AG09319 (cell line): Measurements from ENCODE around the gene ADAMTS19.

Source experiments
- DNase-seq: peaks from one replicate; pipeline ENCODE4 v3.0.0-alpha.2; 2010; ENCODE audit warnings: low read depth; ENCODE audit errors: extremely low read depth
- CTCF ChIP-seq: IDR thresholded peaks from 2 replicates; pipeline ENCODE4 v1.5.1; 2011; ENCODE audit warnings: low read depth, mild to moderate bottlenecking, inconsistent platforms, low read length, moderate library complexity

The ADAMTS19 gene

DNA sequence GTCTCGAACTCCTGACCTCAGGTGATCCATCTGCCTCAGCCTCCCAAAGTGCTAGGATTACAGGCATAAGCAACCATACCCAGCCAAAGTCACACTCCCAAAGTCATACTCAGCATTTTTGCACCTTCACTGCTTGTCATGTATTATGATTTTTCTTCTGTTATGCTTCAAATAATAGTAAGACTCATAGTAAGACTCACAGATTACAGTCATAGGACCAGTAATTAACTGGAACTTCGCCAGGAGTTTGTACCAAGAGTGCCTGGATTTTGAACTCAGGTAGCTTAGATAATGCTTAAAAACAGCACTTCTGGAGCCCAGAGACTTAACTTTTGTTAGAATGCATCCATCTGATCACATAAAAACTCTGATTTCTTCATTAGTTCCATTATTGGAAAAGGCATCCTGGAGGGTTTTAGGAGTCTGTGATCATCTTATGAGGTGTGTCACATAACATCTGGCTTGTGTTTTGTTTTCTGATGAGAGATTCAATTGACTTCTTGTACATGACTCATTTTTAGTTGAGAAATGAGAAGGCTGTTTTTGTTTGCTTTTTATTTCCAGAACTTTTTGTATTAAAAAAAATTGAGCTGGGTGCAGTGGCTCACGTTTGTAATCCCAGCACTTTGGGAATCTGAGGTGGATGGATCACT is 131.5 kb downstream of the ADAMTS19 start:
- no peak for DNase-seq
- no peak for TF ChIP-seq CTCF

DNA sequence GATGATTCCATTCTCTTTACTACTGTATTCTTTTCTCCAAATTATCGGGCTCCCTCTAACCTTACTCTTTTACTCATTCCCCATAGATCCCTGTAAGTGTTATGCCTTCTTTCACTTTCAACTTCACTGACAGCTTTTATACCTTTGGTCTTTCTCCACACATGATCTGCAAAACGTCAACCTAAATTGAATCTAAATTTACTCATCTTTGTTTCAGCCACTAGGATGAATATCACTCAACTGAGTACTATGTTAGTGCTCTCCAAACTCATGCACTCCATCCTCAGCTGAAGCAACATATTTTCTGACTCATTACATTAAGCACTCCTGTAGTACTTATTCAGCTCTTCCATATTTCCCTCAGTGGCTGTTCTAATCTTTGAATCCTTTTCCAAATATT is 133.4 kb downstream of the ADAMTS19 start:
- no peak for DNase-seq
- TF ChIP-seq CTCF = no peak

DNA sequence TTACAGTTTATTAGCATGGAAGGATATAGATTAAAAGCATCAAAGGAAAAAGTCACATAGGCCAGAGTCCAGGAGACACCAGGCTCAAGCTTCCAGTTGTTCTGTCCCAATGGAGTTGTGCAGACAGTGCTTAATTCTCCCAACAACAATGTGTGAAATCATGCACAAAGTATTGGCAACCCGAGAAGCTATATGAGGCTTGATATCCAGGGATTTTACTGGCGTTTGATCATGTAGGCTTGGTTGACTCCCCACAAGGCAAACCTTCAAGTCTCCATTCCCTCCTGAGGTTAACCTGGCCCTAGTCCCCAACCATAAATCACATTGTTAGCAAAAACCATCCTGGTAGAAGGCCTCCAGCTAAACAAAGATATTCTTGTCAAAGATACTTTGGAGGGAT is 141.5 kb downstream of the ADAMTS19 start:
- DNase-seq = no peak
- TF ChIP-seq CTCF = no peak

- DNase-seq = no peak
- TF ChIP-seq CTCF = no peak
Observed at GRCh38 chr5:129608350-129608749, 148.3 kb downstream of the ADAMTS19 start.

DNA sequence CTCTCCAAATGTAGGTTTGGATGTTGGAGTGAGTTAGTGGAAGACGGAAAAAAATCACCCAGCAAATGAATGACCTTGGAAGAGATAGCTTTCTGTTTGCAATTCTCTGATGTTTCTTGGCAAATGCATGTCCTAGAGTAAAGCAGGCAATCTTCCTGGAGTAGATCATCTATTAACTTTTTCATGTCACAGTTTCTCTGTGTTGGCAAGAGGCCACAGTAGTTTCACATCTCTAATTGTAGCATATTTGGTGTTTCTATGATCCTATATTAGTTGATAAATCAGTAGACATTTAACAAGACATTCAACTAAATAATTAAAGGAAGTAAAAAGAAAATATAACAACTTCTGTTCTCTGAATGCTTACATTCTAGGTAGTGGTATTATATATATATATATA is 149.6 kb downstream of the ADAMTS19 start:
- no peak for DNase-seq
- TF ChIP-seq CTCF = no peak

- no peak for TF ChIP-seq CTCF
- no peak for DNase-seq
Observed at GRCh38 chr5:129616517-129616916, 156.4 kb downstream of the ADAMTS19 start.

DNA sequence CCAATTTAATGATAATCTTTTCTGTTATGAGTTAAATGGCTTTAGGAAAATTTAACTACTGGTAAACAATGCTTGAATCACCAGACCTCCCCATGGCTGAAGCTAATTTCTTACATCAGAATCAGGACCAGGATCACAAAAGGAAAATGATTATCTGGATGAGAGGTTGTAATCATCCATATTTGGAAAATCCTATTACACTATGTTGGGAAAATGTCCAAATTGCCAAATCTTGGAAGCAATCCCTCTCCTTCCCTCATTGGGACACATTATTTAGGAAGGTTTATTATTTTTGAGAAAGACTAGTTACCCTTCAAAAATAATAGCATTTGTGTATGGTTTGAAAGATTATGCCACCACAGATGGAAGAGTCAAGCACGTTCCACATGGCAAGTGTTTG is 157.1 kb downstream of the ADAMTS19 start:
- TF ChIP-seq CTCF = no peak
- no peak for DNase-seq
